Activated T-helper 2 cell treated with anti-CD3 and anti-CD28 coated beads, Interferon-gamma antibody, Interleukin-2, Interleukin-4, amounts not matched to agents 10 μg/mL and 5 μg/mL and 100 μg/mL, durations not matched to agents 14 hours and 24 hours and 36 hours (primary cell): ENCODE measurements around the gene HBP1. TPM values are rescaled to one million over a fixed set of nuclear protein-coding genes. Genes with fewer than 3 reads are reported as not detected.
A peak's percentile ranks its signal among the peaks of the same experiment; 100 is the strongest.
"Not testable (repeated sequence)": the region's sequence is repeated elsewhere in the genome, so short reads cannot be mapped to it uniquely, and the experiment has no call there.

Experiments
- DNase-seq: peaks from one replicate; pipeline ENCODE4 v3.0.0; 2021; ENCODE audit warnings: low spot score
- H3K27ac Mint-ChIP-seq: one replicate; pipeline ENCODE4 v1.8.0; 2021; ENCODE audit warnings: mixed read lengths
- H3K27me3 Mint-ChIP-seq: one replicate; pipeline ENCODE4 v1.8.0; 2021; ENCODE audit warnings: low read depth, mixed read lengths
- H3K36me3 Mint-ChIP-seq: one replicate; pipeline ENCODE4 v1.8.0; 2021; ENCODE audit warnings: low read depth, mixed read lengths
- H3K4me1 Mint-ChIP-seq: one replicate; pipeline ENCODE4 v1.8.0; 2021; ENCODE audit warnings: low read depth, mixed read lengths
- H3K4me3 Mint-ChIP-seq: one replicate; pipeline ENCODE4 v1.8.0; 2021; ENCODE audit warnings: low read depth, mild to moderate bottlenecking, moderate library complexity, mixed read lengths
- H3K9me3 Mint-ChIP-seq: one replicate; pipeline ENCODE4 v1.8.0; 2021; ENCODE audit warnings: mixed read lengths
- intact Hi-C: fragments of 100-400 bp; cut with micrococcal nuclease; formaldehyde crosslinking; loops from one replicate; pipeline ENCODE4 v1.15.1; 2023
- total RNA-seq: library from RNA; stranded (reverse); gene quantifications from 2 replicates; pipeline ENCODE4 v1.2.3, GENCODE V29; 2022

HBP1 gene, protein sequence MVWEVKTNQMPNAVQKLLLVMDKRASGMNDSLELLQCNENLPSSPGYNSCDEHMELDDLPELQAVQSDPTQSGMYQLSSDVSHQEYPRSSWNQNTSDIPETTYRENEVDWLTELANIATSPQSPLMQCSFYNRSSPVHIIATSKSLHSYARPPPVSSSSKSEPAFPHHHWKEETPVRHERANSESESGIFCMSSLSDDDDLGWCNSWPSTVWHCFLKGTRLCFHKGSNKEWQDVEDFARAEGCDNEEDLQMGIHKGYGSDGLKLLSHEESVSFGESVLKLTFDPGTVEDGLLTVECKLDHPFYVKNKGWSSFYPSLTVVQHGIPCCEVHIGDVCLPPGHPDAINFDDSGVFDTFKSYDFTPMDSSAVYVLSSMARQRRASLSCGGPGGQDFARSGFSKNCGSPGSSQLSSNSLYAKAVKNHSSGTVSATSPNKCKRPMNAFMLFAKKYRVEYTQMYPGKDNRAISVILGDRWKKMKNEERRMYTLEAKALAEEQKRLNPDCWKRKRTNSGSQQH
- total RNA-seq, result 17.0 and 19.3 TPM in 2 replicates

DNA sequence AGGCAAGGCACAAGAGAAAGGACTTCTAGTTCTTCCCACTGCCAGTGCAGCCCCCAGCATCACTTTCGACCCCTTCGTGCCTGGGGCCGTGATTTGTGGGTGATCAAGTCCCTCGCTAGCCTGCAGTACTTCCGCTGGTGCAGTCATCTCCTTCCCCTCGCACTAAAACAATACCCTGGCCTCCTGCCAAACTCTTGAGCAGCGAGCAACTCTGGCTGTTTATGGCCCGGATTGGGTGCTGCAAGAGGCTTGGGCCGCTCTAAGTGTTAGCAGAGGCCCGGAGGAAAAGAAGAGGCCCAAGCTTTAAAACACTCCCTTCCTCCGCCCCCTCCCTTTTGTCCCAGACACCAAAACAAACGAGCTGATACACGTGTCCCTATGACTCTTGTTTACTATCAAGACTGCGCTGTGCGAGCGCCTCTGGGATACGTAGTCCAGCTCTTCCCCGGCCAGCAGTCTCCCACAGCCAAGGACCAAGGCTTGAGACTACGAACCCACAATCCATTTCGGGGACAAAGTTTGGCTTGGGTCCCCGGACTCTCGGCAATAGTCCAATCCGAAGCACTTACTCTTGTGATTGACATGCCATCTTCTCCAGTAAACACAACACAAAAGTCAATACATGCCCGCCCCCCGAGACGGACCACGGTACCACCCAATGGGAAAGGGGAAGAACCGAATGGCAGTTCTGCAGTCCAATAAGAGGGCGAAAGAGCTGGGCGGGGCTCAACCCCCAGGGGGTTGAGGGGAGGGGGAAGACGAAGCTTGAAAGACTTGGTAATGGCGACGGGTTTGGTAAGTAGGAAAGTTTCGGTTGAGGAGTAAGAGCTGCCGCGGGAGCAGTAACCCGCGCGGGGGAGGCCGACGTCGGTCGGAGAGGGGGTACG, at the start of gene HBP1:
TSS of gene HBP1 (plus strand) at position 771 of the 887 bp plus-strand sequence. CDS start 10,891 bp downstream, outside the sequence.
- Mint-ChIP-seq H3K4me1 (peaks cover 36% of the 10 kb centered on the region), H3K27me3 (peaks cover 15% of the 10 kb centered on the region), H3K9me3 (no peaks in the 10 kb centered on the region), H3K4me3 (peak within 1 kb of the TSS; percentile 89), H3K36me3 (peaks cover 9% of the 10 kb centered on the region), H3K27ac (peak within 1 kb of the TSS; percentile 96)
- intact Hi-C loops, result loop anchor here (1.0 to 10.0 kb wide), 12 partner anchors 302 to 1646 kb away; partner anchors contain the start of genes BCAP29, CBLL1, CCDC71L and NAMPT
- peak; percentile 98 for DNase-seq

GRCh38 chr7:107119376-107120105, 49.3 kb upstream of the HBP1 start:
- DNase-seq, result no peak
- intact Hi-C loops, result no loop called here
- Mint-ChIP-seq H3K9me3 (no peaks in the 10 kb centered on the region), H3K4me1 (peaks cover 9% of the 10 kb centered on the region), H3K4me3 (no peak overlapping the region), H3K27ac (no peak overlapping the region), H3K27me3 (peaks cover 11% of the 10 kb centered on the region), H3K36me3 (no peaks in the 10 kb centered on the region)

DNA sequence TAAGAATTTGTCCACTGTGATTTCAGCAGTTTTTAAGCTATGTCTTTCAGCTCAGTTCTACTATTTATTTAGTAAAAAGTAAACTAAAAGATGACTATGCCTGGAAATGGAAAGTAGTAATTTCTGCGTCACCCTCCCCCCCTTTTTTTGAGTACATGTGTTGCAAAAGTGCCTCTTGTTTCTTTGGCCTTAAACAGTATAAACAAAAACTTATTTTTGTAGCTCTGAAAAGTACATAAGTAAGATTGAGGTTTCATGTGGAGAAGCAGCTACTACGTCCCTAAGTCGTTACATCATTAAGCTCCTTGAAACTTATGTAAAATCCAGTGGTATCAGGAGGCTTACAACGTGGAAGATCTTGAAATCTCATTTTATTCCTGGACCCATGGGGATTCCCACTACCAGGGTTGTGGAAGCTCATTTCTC, 46.3 kb upstream of the HBP1 start:
- Mint-ChIP-seq H3K4me3 (no peak overlapping the region), H3K27ac (no peak overlapping the region), H3K36me3 (no peaks in the 10 kb centered on the region), H3K4me1 (peaks cover 27% of the 10 kb centered on the region), H3K9me3 (no peaks in the 10 kb centered on the region), H3K27me3 (peaks cover 4% of the 10 kb centered on the region)
- intact Hi-C loops, result no loop called here
- no peak for DNase-seq

DNA sequence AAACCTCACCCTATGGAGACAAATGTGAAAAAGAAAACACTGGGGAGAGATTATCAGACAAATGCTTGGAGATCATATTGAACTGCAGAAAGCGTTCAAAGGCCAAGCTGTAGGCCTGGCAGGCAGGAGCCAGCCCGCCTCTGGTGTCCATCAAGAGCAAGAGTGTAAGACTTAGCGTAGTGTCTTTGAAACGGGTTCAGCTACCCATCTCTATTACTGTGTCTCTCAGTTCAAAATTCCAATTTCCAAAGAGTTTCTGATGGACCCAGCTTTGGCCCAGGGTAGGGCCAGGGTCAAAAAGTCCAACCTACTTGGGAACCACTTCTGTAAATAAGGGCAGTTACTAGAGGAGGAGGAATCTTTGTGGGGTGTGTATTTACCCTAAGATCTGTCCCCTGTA, 45.4 kb upstream of the HBP1 start:
- no peak for DNase-seq
- H3K9me3 Mint-ChIP-seq, result no peaks in the 10 kb centered on the region
- no peak overlapping the region for H3K27ac Mint-ChIP-seq
- H3K4me3 Mint-ChIP-seq, result no peak overlapping the region
- no peaks in the 10 kb centered on the region for H3K36me3 Mint-ChIP-seq
- no peaks in the 10 kb centered on the region for H3K27me3 Mint-ChIP-seq
- intact Hi-C loops, result no loop called here
- peaks cover 27% of the 10 kb centered on the region for H3K4me1 Mint-ChIP-seq

DNA sequence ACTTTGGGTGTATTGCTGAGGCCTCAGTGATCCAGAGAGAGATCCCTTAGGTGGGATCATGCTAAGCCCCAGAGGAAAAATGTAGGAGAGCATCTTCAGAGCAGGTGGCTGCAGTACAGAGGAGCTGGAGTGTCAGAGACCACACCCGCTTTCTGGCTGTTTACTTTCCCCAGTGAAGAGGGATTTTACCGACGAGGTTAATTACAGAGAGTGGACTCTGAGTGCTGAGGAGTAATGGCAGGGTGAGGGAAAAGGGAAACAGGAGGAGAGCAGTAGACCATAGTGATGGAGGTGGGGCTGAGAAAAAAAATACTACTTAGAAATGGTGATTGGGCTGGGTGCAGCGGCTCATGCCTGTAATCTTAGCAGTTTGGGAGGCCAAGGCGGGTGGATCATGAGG, 43.3 kb upstream of the HBP1 start:
- H3K9me3 Mint-ChIP-seq, result no peaks in the 10 kb centered on the region
- peak overlapping the region; percentile 80 for H3K4me3 Mint-ChIP-seq
- H3K36me3 Mint-ChIP-seq, result no peaks in the 10 kb centered on the region
- DNase-seq, result no peak
- peak overlapping the region; percentile 73 for H3K27ac Mint-ChIP-seq
- intact Hi-C loops, result no loop called here
- no peaks in the 10 kb centered on the region for H3K27me3 Mint-ChIP-seq
- peaks cover 21% of the 10 kb centered on the region for H3K4me1 Mint-ChIP-seq

- H3K9me3 Mint-ChIP-seq, result no peaks in the 10 kb centered on the region
- no peak for DNase-seq
- H3K4me3 Mint-ChIP-seq, result no peak overlapping the region
- H3K36me3 Mint-ChIP-seq, result no peaks in the 10 kb centered on the region
- intact Hi-C loops, result no loop called here
- no peak overlapping the region for H3K27ac Mint-ChIP-seq
- peaks cover 19% of the 10 kb centered on the region for H3K4me1 Mint-ChIP-seq
- peaks cover 10% of the 10 kb centered on the region for H3K27me3 Mint-ChIP-seq
Observed at GRCh38 chr7:107128217-107128616, 40.6 kb upstream of the HBP1 start.

DNA sequence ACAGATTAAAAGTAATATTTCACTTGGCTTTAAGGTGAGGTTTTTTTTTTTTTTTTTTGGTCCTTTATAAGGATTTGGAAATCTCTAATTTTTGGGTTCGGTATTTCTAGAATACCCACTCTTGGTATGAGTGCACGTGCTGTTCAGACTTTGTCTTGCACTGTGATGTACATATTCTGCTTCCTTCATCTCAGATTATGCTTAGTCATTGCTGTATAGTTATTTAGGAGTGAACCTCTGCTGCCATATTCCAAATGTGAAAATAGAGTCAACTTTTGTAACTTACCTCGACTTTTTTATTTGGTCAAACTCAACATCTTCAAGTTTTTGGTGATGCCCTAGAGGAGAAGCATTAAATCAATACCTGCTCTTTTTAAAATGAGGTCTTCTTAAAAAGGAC, 40.1 kb upstream of the HBP1 start:
- Mint-ChIP-seq H3K36me3 (no peaks in the 10 kb centered on the region), H3K27me3 (peaks cover 10% of the 10 kb centered on the region), H3K4me3 (no peak overlapping the region), H3K4me1 (peaks cover 19% of the 10 kb centered on the region), H3K27ac (no peak overlapping the region), H3K9me3 (no peaks in the 10 kb centered on the region)
- intact Hi-C loops, result no loop called here
- no peak for DNase-seq

DNA sequence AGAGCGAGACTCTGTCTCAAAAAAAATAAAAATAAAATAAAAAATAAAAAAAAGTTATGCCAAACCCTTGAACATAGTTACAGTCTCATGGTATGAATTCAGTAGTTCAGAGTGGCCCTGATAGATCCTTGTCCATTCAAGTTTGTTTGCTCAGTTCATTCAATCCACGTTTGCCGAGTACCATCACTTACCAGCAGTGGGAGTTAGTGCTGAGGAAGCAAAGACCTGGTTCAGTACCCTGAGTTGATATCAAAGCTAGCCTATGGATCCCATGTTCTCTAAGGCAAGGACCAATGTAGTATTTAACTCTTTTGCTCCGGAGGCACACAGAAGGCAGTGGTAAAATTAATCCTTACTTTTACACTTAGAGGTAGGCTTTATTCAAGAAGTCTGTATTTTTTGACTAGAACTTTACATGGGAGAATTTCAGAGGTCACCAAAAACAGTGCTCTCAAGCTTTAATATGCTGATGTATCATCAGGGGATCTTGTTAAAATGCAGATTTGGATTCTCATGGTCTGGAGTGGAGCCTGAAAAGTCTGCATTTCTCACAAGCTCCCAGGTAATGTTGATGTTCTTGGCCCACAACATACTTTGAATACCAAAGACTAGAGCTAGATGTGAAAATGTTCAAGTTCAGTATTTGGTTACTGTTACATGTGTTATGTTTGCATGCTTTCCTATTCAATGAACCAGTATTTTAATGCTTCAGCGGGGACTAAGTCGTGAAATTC, 38.1 kb upstream of the HBP1 start:
- no peaks in the 10 kb centered on the region for H3K36me3 Mint-ChIP-seq
- DNase-seq, result no peak
- H3K4me3 Mint-ChIP-seq, result no peak overlapping the region
- intact Hi-C loops, result no loop called here
- no peak overlapping the region for H3K27ac Mint-ChIP-seq
- no peaks in the 10 kb centered on the region for H3K9me3 Mint-ChIP-seq
- H3K27me3 Mint-ChIP-seq, result peaks cover 18% of the 10 kb centered on the region
- peaks cover 12% of the 10 kb centered on the region for H3K4me1 Mint-ChIP-seq

DNA sequence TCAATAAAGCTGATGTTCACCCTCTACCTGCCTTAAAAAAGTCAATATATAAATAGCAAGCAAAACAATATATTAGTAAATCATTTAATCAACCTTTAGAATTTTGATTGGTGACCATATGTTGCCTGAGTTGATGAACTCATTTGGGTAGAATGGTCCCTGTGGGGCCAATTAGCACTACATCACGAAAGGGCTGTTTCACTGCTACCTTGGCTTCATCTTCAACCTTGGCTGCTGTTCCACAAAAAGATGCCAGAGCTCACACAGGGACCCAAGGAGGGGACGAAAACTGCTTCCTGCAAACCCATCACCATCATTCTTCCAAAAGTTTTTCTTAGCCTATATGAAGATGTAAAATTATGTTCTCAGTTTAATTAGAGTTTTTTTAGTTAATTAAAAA, 35.4 kb upstream of the HBP1 start:
- H3K4me3 Mint-ChIP-seq, result no peak overlapping the region
- intact Hi-C loops, result no loop called here
- DNase-seq, result no peak

DNA sequence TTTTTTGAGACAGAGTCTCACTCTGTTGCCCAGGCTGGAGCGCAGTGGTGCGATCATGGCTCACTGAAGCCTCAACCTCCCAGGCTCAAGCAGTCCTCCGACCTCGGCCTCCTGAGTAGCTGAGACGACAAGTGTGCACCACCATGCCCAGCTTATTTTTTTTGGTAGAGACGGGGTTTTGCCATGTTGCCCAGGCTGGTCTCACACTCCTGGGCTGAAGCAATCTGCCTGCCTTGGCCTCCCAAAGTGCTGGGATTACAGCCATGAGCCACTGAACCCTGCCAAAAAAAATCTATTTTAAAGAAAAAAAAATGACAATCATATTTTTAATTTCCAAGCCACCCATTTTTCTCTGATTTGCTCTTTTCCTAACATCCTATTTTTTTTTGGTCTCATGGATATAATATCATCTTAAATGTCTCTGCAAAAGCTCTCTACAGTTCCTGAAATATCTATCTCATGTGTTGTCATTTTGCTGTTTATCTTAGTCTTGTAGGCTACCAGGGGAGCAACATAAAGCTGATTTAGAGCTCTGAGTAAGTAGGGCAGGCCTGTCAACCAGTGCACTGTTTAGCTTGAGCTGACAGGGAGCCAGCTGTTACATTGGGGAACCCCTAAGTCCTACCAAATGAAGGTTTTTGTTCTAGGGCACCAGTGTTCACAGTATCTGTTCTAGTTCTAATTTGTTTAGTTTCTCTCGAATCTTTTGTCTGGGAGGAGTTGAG, 29.9 kb upstream of the HBP1 start:
- no peak for DNase-seq
- Mint-ChIP-seq H3K27me3 (peaks cover 44% of the 10 kb centered on the region), H3K4me3 (no peak overlapping the region), H3K9me3 (no peaks in the 10 kb centered on the region), H3K27ac (no peak overlapping the region), H3K36me3 (no peaks in the 10 kb centered on the region), H3K4me1 (no peaks in the 10 kb centered on the region)
- intact Hi-C loops, result no loop called here

More for the DNA sequence above, 35.4 kb upstream of the HBP1 start:
- Mint-ChIP-seq H3K9me3 (no peaks in the 10 kb centered on the region), H3K4me1 (no peaks in the 10 kb centered on the region), H3K27ac (no peak overlapping the region), H3K27me3 (peaks cover 40% of the 10 kb centered on the region), H3K36me3 (no peaks in the 10 kb centered on the region)

GRCh38 chr7:107143875-107144274, 24.9 kb upstream of the HBP1 start:
- H3K4me3 Mint-ChIP-seq, H3K9me3 Mint-ChIP-seq, H3K4me1 Mint-ChIP-seq, H3K36me3 Mint-ChIP-seq, intact Hi-C loops, H3K27ac Mint-ChIP-seq, DNase-seq: not testable (repeated sequence)
- H3K27me3 Mint-ChIP-seq, result peaks cover 17% of the 10 kb centered on the region
